ENCODE results near the gene CARD14. TPM values are rescaled to one million over a fixed set of nuclear protein-coding genes. Genes with fewer than 3 reads are reported as not detected.

CARD14 gene
- total and polyA plus RNA-seq, 5 donors from 2014 or later: 0.12 to 0.48 TPM; not detected in 3

- Histone ChIP-seq H3K36me3 (ENCODE audit: control insufficient read depth, insufficient read depth, low read length) (peaks cover 18% of the 10 kb centered on the region), H3K9me3 (ENCODE audit: control insufficient read depth in 2 of 2, low read length in 2 of 2) (no peaks in the 10 kb centered on the region), H3K27me3 (ENCODE audit: control insufficient read depth, insufficient read depth, low read length) (no peaks in the 10 kb centered on the region), H3K4me3 (ENCODE audit: low read depth, low read length) (peak overlapping the region; percentile 26), H3K27ac (ENCODE audit: insufficient read depth, low read length, poor library complexity, severe bottlenecking) (peak overlapping the region; percentile 87), H3K4me1 (ENCODE audit: control insufficient read depth, insufficient read depth, low read length, poor library complexity, severe bottlenecking) (peaks cover 28% of the 10 kb centered on the region)
- ATAC-seq (ENCODE audit: low read depth in 2 of 2) (no peak), DNase-seq (peak in 1 of 3 donors; percentile 12)
- Mint-ChIP-seq H3K4me3 (peak overlapping the region; percentile 85 to 93 (median 88)), H3K9me3 (no peaks in the 10 kb centered on the region), H3K27ac (peak overlapping the region in 2 of 3 donors; percentile 78 to 86), H3K4me1 (peaks cover 0 to 68% (median 27%) of the 10 kb centered on the region in 4 donors), H3K36me3 (peaks cover 23% of the 10 kb centered on the region), H3K27me3 (peaks cover 3% of the 10 kb centered on the region)
These were observed 50.9 kb downstream of the CARD14 start for GRCh38 chr17:80220736-80221215.

DNA sequence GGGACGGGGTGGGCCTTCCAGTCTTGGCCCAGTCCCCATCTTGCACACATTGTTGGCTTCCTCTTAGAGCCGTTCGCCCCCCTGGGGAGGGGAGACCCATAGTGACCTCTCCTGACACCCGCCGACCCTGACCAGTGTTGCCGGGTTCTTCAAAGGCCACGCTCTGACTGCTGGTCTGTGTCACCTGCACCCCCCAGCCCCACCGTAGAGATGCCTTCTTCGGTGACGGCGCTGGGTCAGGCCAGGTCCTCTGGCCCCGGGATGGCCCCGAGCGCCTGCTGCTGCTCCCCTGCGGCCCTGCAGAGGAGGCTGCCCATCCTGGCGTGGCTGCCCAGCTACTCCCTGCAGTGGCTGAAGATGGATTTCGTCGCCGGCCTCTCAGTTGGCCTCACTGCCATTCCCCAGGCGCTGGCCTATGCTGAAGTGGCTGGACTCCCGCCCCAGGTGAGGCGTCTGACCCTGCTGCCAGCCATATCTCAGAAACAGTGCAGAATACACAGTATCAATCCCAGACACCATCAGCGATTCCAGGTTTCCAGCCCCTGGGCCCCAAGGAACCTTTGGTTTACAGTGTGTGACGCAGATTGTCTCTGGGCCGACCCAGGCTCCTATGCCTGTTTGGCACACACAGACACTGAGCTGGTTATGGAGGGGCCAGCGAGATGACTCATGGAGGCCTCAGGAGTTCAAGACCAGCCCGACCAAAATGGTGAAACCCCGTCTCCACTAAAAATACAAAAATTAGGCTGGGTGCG, 51.7 kb downstream of the CARD14 start:
- DNase-seq: no peak
- Mint-ChIP-seq H3K4me3 (peak overlapping the region; percentile 85 to 93 (median 88)), H3K4me1 (peaks cover 0 to 65% (median 25%) of the 10 kb centered on the region in 4 donors), H3K27me3 (no peaks in the 10 kb centered on the region), H3K27ac (peak overlapping the region; percentile 77 to 86 (median 78)), H3K9me3 (no peaks in the 10 kb centered on the region), H3K36me3 (peaks cover 19% of the 10 kb centered on the region)
- H3K4me3 ChIP-seq (ENCODE audit: low read depth, low read length): peak overlapping the region; percentile 26
- no peaks in the 10 kb centered on the region for H3K27me3 ChIP-seq (ENCODE audit: control insufficient read depth, insufficient read depth, low read length)
- no peak overlapping the region for H3K27ac ChIP-seq (ENCODE audit: insufficient read depth, low read length, poor library complexity, severe bottlenecking)
- no peaks in the 10 kb centered on the region for H3K9me3 ChIP-seq (ENCODE audit: control insufficient read depth in 2 of 2, low read length in 2 of 2)
- no peak for ATAC-seq (ENCODE audit: low read depth in 2 of 2)
- H3K36me3 ChIP-seq (ENCODE audit: control insufficient read depth, insufficient read depth, low read length): peaks cover 13% of the 10 kb centered on the region
- H3K4me1 ChIP-seq (ENCODE audit: control insufficient read depth, insufficient read depth, low read length, poor library complexity, severe bottlenecking): peaks cover 28% of the 10 kb centered on the region

- Mint-ChIP-seq H3K27me3 (no peaks in the 10 kb centered on the region), H3K9me3 (no peaks in the 10 kb centered on the region), H3K36me3 (peaks cover 12% of the 10 kb centered on the region), H3K27ac (peak overlapping the region in 1 of 3 donors; percentile 14), H3K4me1 (peaks cover 0 to 61% (median 24%) of the 10 kb centered on the region in 4 donors), H3K4me3 (peak overlapping the region; percentile 69 to 84 (median 82))
- H3K27me3 ChIP-seq (ENCODE audit: control insufficient read depth, insufficient read depth, low read length): no peaks in the 10 kb centered on the region
- peaks cover 8% of the 10 kb centered on the region for H3K36me3 ChIP-seq (ENCODE audit: control insufficient read depth, insufficient read depth, low read length)
- H3K9me3 ChIP-seq (ENCODE audit: control insufficient read depth in 2 of 2, low read length in 2 of 2): no peaks in the 10 kb centered on the region
- peaks cover 28% of the 10 kb centered on the region for H3K4me1 ChIP-seq (ENCODE audit: control insufficient read depth, insufficient read depth, low read length, poor library complexity, severe bottlenecking)
- DNase-seq (no peak), ATAC-seq (ENCODE audit: low read depth in 2 of 2) (no peak)
- H3K27ac ChIP-seq (ENCODE audit: insufficient read depth, low read length, poor library complexity, severe bottlenecking): no peak overlapping the region
- no peak overlapping the region for H3K4me3 ChIP-seq (ENCODE audit: low read depth, low read length)
These were observed 52.7 kb downstream of the CARD14 start for GRCh38 chr17:80222376-80223141.

- Mint-ChIP-seq H3K36me3 (peaks cover 11% of the 10 kb centered on the region), H3K27ac (peak overlapping the region in 1 of 3 donors; percentile 14), H3K27me3 (no peaks in the 10 kb centered on the region), H3K9me3 (no peaks in the 10 kb centered on the region), H3K4me3 (peak overlapping the region; percentile 69 to 89 (median 82)), H3K4me1 (peaks cover 0 to 53% (median 19%) of the 10 kb centered on the region in 4 donors)
- H3K4me1 ChIP-seq (ENCODE audit: control insufficient read depth, insufficient read depth, low read length, poor library complexity, severe bottlenecking): peaks cover 21% of the 10 kb centered on the region
- peaks cover 4% of the 10 kb centered on the region for H3K36me3 ChIP-seq (ENCODE audit: control insufficient read depth, insufficient read depth, low read length)
- H3K27me3 ChIP-seq (ENCODE audit: control insufficient read depth, insufficient read depth, low read length): no peaks in the 10 kb centered on the region
- no peak overlapping the region for H3K27ac ChIP-seq (ENCODE audit: insufficient read depth, low read length, poor library complexity, severe bottlenecking)
- no peak for ATAC-seq (ENCODE audit: low read depth in 2 of 2)
- DNase-seq: no peak
- H3K4me3 ChIP-seq (ENCODE audit: low read depth, low read length): no peak overlapping the region
- no peaks in the 10 kb centered on the region for H3K9me3 ChIP-seq (ENCODE audit: control insufficient read depth in 2 of 2, low read length in 2 of 2)
These were observed 53.4 kb downstream of the CARD14 start for GRCh38 chr17:80223142-80223815.

- Mint-ChIP-seq H3K4me3 (peak overlapping the region in 2 of 4 donors; percentile 82 to 89), H3K9me3 (no peaks in the 10 kb centered on the region), H3K4me1 (peaks cover 0 to 46% (median 14%) of the 10 kb centered on the region in 4 donors), H3K27ac (peak overlapping the region in 1 of 3 donors; percentile 52), H3K27me3 (no peaks in the 10 kb centered on the region), H3K36me3 (peaks cover 11% of the 10 kb centered on the region)
- Histone ChIP-seq H3K36me3 (ENCODE audit: control insufficient read depth, insufficient read depth, low read length) (peaks cover 8% of the 10 kb centered on the region), H3K4me1 (ENCODE audit: control insufficient read depth, insufficient read depth, low read length, poor library complexity, severe bottlenecking) (peaks cover 15% of the 10 kb centered on the region), H3K9me3 (ENCODE audit: control insufficient read depth in 2 of 2, low read length in 2 of 2) (no peaks in the 10 kb centered on the region), H3K27me3 (ENCODE audit: control insufficient read depth, insufficient read depth, low read length) (no peaks in the 10 kb centered on the region), H3K27ac (ENCODE audit: insufficient read depth, low read length, poor library complexity, severe bottlenecking) (no peak overlapping the region), H3K4me3 (ENCODE audit: low read depth, low read length) (no peak overlapping the region)
- DNase-seq: no peak
- no peak for ATAC-seq (ENCODE audit: low read depth in 2 of 2)
These were observed 54.1 kb downstream of the CARD14 start for GRCh38 chr17:80223838-80224497.

DNA sequence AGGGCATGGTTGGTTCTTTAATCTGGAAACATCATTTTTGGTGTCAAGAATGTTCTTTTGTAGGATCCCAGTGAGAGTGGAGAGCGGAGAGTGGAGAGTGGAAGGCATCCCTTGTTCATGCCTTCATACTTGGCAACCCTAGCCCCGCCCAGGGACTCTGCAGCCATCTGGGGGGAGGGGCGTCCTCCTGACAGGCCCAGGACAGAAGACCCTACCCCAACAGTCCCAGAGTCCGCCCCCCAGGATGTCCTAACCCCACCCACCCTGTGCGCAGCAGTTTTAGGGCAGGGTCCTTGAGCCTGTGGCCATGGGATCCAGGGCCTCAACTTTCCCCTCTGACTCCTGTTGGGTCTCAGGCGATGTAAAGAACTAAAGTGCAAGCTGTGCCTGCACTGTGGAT, 54.9 kb downstream of the CARD14 start:
- Mint-ChIP-seq H3K4me3 (no peak overlapping the region), H3K27ac (no peak overlapping the region), H3K36me3 (peaks cover 7% of the 10 kb centered on the region), H3K9me3 (no peaks in the 10 kb centered on the region), H3K27me3 (no peaks in the 10 kb centered on the region), H3K4me1 (peaks cover 0 to 39% (median 10%) of the 10 kb centered on the region in 4 donors)
- no peak overlapping the region for H3K4me3 ChIP-seq (ENCODE audit: low read depth, low read length)
- peaks cover 9% of the 10 kb centered on the region for H3K4me1 ChIP-seq (ENCODE audit: control insufficient read depth, insufficient read depth, low read length, poor library complexity, severe bottlenecking)
- H3K36me3 ChIP-seq (ENCODE audit: control insufficient read depth, insufficient read depth, low read length): peaks cover 8% of the 10 kb centered on the region
- no peak for DNase-seq
- H3K27ac ChIP-seq (ENCODE audit: insufficient read depth, low read length, poor library complexity, severe bottlenecking): no peak overlapping the region
- ATAC-seq (ENCODE audit: low read depth in 2 of 2): no peak
- H3K27me3 ChIP-seq (ENCODE audit: control insufficient read depth, insufficient read depth, low read length): no peaks in the 10 kb centered on the region
- no peaks in the 10 kb centered on the region for H3K9me3 ChIP-seq (ENCODE audit: control insufficient read depth in 2 of 2, low read length in 2 of 2)

- peaks cover 9% of the 10 kb centered on the region for H3K36me3 ChIP-seq (ENCODE audit: control insufficient read depth, insufficient read depth, low read length)
- Mint-ChIP-seq H3K9me3 (peaks cover 0 to 2% (median 0%) of the 10 kb centered on the region in 7 donors), H3K4me3 (peak overlapping the region in 1 of 4 donors; percentile 47), H3K4me1 (peaks cover 0 to 39% (median 10%) of the 10 kb centered on the region in 4 donors), H3K27me3 (no peaks in the 10 kb centered on the region), H3K36me3 (peaks cover 10% of the 10 kb centered on the region), H3K27ac (no peak overlapping the region)
- peaks cover 9% of the 10 kb centered on the region for H3K4me1 ChIP-seq (ENCODE audit: control insufficient read depth, insufficient read depth, low read length, poor library complexity, severe bottlenecking)
- no peak overlapping the region for H3K27ac ChIP-seq (ENCODE audit: insufficient read depth, low read length, poor library complexity, severe bottlenecking)
- DNase-seq: no peak
- H3K9me3 ChIP-seq (ENCODE audit: control insufficient read depth in 2 of 2, low read length in 2 of 2): no peaks in the 10 kb centered on the region
- H3K4me3 ChIP-seq (ENCODE audit: low read depth, low read length): no peak overlapping the region
- ATAC-seq (ENCODE audit: low read depth in 2 of 2): no peak
- H3K27me3 ChIP-seq (ENCODE audit: control insufficient read depth, insufficient read depth, low read length): no peaks in the 10 kb centered on the region
These were observed 55.4 kb downstream of the CARD14 start for GRCh38 chr17:80225230-80225629.

Data from CD4-positive, CD25-positive, alpha-beta regulatory T cell (primary cell).